GM18861 (cell line): ENCODE results near the gene EPB41L4B.

Experiments used
- ATAC-seq: cut with Tn5 transposase; IDR thresholded peaks from one replicate; pipeline ENCODE4 v1.9.1; 2021; ENCODE audit not compliant: unreplicated experiment

The EPB41L4B gene

DNA sequence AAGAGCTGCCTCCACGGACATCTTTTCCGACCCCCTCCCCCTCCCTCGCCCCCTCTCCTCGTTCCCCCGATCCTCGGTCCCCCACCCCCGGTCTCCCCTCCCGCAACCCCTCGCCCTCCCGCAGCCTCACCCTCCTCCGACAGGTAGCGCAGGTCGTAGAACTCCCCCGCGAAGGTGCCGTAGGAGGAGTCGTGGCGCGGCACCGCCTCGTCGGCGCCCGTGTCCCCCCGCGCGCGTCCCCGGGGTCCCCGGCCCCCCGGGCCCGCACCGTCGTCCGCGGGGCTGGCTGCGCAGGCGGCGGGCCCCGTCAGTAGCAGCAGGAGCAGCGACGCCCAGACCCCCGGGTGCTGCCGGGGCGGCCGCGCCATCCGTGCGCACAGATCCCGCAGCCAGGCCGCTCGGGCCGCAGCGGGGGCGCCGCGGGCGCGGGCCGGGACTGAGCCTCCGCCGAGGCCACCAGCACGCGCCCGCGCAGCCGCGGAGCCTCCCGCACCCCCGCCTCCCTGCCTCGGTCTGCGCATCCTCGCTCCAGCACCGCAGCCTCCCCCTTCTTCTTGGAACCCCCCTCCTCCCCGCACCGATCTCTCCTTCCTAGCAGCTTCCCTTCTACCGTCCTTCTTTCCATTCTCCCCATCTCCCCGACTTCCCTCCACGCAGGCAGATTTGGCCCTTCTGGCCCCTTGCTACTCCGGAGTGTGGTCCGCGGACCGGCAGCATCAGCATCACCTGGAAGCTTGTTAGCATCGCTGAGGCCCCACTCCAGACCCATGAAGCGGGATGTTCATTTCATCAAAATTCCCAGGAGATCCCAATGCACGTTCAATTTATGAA lies 153.9 kb downstream of the EPB41L4B start, which contains the start of gene FRRS1L:
FRRS1L (minus strand) TSS at position 479 of the 831 bp plus-strand sequence; CDS start at position 368, 111 bp downstream.
- no peak for ATAC-seq

DNA sequence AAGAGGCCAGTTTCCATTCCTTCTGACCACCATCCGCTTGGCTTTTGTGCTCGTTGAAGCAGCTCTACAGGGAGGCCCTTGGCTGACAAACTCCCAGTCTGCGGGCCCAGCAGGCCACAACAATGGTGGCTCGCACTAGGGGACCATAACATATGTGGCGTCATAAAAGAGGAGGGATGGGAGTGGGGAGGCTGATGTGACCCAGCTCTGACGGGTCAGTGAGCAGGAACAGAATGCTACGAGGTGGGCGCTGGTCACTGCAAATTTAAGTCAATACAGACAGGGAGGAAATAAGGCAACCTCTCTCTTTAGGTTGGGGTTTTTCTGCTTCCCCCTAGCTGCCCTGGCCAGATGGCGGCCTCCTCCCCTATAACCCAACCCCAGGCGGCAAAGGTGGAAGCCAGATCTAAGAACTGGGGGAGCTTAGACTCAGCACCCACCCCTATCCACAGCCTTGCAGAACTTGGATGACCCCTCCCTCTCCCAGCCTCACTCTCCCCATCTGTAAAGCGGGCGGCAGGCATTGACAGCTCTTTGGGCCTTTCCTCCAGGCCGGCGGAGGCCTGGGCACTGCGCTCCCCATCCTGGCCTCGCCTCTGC lies 154.6 kb downstream of the EPB41L4B start:
- ATAC-seq: no peak

DNA sequence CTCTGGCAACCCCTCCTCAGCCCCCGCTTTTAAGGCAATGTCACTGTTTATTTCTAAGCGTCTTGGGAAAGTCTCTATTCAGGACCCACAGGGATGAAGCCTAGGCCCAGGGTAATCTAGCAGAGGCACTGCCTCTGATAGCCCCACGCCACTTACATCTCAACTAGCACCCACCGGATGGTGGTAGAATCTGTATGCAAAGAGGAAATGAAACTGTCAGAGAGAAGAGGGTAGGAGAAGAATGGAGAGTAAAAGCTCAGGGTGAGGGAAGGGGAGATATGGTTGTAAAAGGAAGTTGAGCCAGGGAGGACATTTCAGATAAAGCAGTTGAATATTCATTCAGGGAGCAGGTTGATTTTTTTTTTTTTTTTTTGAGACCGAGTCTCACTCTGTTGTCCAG lies 156.8 kb downstream of the EPB41L4B start:
- ATAC-seq: peak; percentile 93

DNA sequence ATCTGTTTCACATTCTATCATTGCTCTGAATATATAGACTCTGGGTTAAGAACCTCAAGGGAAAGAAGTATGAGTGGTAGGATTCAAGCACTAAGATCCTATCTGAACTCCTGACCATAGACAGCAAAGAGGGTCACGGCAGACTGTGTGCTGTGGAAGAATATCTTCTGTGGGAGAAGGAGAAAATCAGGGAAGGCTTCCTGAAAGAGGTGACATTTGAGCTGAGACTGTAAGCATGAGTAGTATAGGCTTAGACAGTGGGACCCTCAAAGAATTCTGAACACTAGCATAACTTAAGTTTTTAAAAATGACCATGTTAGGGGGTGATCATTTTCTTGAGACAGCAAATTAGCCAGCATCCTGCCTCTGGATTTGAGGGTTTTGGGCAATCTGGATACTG lies 157.7 kb downstream of the EPB41L4B start:
- ATAC-seq: no peak

DNA sequence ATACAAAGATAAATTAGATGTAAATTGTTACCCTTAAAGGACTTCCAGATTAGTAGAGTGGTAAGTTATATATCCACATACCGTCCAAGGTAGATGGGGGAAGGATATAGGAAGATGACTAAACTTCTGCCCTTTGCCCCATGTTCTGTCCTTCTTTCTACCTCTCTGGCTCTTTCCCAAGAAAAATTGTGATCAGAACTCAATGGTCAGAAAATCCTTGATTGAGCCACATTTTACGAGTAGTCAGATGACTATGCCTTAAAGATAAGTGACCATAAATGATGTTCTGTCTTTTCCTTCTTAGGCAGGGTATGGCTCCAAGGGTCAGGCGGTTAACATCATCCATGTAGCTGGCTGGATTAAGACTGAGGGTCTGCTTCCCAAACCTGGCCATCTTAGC lies 158.2 kb downstream of the EPB41L4B start:
- ATAC-seq: no peak

DNA sequence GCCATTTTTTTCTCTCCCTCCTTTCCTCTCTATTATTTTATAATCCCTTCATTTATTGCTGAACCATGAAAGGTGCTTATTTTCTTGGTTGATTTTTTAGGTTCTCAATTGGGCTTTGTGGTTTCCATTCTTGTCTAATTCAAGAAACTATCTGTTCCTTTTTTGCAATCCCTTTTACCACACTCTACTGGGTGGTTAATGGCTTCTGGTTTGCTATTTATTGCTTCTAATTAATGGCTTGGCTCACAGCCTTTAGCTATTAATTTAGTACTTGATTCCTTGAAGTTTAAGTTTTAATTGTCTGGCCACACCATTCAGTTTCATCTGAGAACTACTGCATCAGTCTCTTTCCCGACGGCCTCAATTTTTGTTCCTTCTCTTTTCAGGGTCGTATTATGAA lies 159.4 kb downstream of the EPB41L4B start:
- no peak for ATAC-seq

DNA sequence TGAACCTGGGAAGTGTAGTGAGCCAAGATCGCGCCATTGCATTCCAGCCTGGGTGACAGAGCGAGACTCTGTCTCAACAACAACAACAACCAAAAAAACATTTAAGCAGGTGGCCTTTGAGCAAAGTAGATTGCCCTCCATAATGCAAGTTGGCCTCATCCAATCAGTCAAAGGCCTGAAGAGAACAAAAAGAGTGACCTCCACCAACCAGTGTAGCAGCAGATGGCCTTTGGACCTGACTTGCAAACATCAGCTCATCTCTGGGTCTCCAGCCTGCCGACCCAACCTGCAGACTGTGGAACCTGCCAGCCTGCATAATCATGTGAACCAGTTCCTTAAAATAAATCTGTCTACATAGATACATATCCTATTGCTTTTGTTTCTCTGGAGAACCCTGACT lies 161.3 kb downstream of the EPB41L4B start:
- ATAC-seq: no peak

DNA sequence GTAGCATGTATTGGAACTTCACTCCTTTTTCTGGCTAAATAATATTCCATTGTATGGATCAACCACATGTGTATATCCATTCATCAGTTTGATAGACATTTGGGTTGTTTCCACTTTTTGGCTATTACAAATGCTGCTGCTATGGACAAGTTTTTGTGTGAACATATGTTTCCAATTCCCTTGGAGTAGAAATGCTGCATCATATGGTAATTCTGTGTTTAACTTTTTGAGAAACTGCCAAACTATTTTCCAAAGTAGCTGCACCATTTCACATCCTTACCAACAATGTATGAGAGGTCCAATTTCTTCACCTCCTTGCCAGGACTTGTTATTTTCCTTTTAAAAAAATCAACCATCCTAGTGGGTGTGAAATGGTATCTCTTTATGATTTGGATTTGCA lies 162.2 kb downstream of the EPB41L4B start:
- no peak for ATAC-seq

DNA sequence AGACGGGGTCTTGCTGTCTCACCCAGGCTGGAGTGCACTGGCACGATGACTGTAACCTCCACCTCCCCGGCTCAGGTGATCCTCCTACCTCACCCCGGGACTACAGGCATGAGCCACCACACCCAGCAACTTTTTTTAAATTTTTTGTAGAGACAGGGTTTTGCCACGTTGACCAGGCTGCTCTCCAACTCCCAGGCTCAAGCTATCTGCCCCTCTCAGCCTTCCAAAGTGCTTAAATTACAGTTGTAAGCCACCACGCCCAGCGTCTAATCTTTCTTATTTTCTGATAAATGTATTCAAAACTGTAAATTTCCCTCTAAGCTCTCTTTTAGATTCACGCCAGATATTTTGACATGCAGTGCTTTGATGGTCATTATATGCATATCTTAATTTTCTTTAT lies 164.2 kb downstream of the EPB41L4B start:
- no peak for ATAC-seq

DNA sequence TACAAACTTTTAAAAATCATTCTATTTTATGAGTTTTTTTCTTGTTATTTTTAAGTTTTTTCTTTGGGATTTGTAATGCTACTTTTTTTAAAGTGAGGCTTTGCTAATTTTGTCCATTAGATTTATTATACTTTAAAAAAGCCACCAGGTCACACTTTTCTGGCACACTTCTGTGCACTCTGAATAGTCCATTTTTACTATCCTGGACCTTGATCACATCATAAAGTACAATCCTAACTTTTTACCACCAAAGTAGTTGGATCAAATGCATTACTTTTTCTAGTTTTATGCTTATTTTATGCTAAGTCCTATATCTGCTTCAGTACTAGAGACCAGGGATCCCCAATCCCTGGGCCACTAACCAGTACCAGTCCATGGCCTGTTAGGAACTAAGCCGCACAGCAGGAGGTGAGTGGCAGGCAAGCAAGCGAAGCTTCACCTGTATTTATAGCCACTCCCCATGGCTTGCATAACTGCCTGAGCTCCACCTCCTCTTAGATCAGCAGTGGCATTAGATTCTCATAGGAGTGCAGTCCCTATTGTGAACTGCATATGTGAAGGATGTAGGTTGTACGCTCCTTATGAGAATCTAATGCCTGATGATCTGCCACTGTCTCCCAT lies 169.8 kb downstream of the EPB41L4B start:
- ATAC-seq: no peak

DNA sequence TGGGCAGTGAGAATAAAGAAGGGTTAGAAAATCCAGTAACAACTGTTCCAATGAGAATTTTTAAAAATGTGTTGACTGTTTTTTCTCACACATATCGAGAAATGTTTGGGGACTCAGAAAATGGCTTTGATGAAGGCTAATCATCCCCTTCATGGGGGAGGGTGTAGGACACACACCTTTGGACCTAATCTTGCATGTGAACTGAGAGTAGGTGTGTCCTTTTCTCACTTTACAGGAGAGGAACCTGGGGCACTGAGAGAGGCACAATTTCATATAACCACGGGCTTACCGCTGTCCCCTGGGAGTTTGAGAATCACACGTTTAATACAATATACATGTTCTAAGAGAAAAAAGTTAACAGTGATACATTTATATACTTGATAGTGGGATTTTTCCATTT lies 171.1 kb downstream of the EPB41L4B start:
- ATAC-seq: no peak

DNA sequence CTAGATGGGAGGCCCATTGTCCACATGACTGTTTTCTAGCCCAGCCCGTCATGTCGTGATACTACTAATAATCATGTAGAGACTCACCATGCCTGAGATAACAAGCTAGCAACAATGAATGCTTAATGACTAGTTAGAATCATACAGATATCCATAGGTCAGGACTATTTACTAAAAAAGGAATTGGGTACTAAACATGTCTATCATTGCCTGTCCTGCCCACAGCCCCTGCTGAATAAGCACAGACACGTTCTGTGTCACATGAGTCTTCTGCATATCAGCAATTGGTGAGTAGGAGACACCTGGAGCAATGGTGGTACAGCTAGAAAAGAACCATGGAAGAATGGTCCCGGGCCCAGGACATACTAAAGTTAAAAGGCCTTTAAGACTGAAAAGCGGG lies 171.8 kb downstream of the EPB41L4B start:
- no peak for ATAC-seq

DNA sequence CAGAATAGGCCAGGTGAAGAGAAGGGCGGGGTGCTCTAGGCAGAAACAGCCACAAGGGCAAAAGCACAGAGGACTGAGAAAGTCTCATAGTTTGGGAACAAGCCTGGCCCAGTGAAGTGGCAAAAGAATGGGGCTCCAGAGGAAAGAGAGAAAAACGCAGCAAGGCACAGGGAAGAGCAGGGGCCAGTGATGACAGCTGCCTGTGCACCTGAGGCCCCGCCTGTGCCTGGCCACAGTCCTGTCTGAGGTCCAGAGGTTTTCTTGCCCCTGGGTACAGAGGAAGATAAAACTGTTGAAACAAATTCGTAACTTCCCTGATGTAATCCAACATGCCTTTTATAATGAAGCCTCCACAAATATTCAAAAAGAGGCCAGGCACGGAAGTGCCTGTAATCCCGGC lies 175.8 kb downstream of the EPB41L4B start:
- no peak for ATAC-seq

DNA sequence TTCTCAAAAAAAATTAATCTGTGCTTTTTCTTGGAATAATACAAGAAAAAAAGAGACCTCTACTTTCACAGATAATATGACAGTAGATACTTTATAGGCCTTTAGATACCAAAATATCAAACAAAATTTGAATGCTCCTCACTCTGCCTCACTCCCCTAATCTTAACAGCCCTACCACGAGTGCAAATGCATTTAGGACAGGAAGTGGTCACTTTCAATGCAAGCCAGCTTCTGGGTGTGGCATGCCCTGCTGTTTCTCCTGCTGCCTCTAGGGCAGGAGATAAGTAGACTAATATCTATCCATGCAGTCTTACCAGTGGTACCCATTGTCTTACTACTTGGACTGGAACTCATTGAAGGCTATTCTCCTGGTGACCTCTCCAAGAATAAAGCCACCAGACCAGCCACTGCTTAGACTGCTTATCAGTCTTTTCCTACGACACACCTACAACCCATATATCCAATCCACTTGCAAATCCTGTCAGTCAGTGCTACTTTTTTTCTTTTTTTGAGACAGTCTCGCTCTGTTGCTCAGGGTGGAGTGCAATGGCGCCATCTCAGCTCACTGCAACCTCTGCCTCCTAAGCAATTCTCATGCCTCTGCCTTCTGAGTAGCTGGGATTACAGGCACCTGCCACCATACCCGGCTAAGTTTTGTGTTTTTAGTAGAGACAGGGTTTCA lies 176.8 kb downstream of the EPB41L4B start:
- ATAC-seq: peak; percentile 97

DNA sequence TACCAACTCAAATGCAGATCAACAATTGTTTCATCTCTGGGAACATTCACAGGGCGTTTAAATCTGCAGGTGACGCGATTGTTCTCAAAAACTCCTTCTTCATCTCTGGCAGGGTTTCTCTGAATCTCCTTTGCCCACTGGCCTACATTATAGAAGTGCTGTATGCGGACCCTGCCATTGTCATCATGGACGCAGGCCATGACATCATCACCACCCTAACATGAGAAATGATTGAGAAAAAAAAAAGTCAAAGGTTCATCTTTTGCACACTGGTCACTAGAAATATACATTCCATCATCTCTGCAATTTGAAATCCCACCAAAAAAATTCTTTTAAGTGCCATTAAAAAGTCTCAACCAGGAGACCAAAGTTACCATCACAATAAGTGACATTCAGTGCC lies 179.5 kb downstream of the EPB41L4B start:
- ATAC-seq: no peak

DNA sequence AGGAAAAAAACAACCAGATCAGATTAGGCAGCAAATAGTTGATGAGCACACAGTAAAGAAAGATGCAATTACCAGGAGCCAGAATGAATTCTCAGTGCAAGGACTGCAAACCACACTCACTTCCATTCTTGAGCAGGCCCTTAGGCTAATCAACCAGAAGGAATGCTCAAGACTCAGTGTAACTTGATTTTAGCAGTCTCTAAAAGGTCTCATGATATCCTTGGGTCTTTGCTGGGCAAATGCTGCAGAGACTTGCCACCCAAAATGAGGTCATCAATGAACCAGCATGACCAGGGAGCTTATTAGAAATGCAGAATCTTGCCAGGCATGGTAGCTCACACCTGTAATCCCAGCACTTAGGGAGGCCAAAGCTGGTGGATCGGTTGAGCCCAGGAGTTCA lies 181.0 kb downstream of the EPB41L4B start:
- ATAC-seq: no peak

DNA sequence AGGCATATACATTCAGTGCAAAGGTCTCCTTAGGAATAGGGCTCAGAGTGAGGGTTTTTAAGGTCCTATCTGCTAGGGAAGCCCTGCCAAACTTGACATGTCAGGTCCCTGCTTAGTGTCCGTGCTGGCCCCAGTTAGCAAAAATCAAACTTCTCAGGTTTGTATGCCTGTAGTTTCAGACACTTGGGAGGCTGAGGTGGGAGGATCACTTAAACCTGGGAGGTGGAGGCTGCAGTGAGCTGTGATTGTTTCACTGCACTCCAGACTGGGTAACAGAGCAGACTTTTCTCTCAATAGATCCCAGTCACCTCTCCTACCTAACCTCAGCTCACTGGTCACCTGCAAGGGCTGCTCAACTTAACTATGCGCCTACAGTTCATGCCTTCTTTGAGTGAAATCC lies 182.4 kb downstream of the EPB41L4B start:
- no peak for ATAC-seq

DNA sequence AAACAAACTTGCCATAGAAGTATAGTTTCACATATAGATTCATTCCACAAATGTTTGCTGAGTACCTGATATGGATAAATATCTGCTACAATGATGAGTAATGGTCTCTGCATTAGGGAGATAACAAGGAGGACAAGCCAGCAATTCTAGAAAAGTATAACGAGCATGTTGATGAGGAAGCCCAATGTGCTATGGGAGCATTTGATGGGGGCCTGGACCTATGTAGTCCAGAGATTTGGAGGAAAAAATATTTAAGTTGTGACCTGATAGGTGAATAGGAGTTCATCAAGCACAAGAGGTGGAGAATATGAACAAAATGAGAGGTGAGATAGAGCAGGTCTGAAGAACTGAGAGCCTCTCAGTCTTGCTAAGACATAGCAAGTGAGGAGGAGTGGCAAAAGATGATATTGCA lies 186.7 kb downstream of the EPB41L4B start:
- no peak for ATAC-seq

DNA sequence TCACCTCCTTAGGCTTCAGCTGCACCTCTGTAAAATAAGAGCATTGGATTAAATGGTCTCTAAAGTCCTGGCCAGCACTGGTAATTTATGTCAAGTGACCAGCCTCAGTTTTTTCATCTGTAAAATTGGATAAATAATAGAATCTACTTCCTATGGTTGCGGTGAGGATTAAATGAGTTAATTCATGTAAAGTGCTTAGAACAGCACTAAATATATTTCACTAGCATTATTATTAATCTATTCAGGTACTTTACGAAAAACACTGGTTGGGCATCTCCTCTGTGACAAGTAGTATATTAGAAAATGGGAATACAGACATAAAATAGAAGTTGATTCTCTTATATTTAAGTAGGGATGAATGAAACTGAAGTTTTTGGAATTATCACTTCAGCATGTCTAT lies 187.3 kb downstream of the EPB41L4B start:
- ATAC-seq: no peak

DNA sequence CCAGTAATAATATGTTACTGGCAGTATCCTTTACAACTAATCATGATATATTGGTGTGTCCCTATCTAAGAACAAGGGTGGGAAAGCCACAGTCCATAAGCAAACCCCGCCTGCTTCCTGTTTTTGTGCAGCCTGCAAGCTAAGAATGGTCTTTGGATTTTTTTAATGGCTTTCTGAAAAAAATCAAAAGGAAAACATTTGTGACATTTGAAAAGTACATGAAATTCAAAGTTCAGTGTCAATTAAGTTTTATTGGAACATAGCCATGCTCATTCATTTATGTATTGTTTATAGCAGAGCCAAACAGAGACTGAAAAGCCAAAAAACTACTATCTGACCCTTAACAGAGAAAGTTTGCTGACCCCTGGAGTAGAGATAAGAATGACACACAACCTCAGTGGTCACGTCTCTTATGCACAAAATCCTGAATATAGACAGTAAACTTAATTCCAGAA lies 188.3 kb downstream of the EPB41L4B start:
- ATAC-seq: no peak

DNA sequence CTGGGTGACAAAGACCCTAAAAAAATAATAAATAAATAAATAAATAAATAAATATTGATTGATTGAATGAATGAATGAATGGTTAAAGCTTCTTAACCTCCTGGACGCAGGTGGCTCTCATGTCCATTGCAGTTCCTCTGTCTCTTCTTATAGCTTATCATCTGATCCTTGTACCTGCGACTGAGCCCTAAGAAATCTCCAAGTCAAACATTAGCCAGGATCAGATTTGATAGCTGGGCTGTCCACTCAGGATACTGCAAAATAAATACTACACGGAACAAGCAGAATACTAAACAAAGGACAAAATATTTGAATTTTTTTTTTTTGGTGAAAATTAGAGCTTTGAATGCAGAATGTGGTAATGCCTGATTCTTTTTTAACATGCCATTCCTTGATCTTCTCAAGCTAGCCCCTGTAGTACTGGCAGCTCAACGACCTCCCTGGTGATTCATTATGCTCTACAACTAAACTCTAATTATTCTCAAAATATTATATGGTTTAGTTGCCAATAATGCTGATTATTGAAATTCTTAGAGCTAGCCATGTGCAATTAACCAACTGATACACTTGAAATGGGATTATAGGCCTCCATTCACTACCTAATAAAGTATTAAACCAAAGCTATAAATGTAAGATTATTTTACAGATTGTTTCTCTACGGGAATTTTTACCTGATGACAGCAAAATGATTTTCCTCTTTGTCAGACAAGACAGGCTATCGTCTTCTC lies 191.2 kb downstream of the EPB41L4B start:
- ATAC-seq: no peak
